ENCODE data around the gene FAM107B. TPM values are rescaled to one million over a fixed set of nuclear protein-coding genes. Genes with fewer than 3 reads are reported as not detected.
A peak's percentile ranks its signal among the peaks of the same experiment; 100 is the strongest.

FAM107B gene
- total RNA-seq, 4 donors from 2014 or later: 19.5 to 35.2 (median 25.6) TPM

DNA sequence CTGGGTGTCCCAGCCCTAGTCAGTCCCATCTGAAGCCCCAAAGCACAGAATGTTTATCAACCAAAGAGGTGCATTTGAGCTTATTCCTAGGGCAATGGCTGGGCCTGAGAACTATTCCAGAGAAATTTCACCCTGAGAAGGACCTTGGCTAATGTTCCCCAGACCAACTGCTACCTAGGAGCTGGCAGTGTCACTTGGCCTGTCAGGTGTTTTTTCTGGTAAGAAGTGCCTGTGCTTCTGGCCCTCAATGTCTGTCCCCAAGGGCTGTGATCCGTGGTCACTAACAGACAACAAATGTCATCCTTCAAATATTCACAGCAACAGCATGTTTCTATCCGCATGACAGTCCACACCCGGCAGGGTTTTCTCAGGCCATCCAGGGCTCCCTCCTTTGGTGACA is 234.6 kb downstream of the FAM107B start:
- TF ChIP-seq, protein P1, sequence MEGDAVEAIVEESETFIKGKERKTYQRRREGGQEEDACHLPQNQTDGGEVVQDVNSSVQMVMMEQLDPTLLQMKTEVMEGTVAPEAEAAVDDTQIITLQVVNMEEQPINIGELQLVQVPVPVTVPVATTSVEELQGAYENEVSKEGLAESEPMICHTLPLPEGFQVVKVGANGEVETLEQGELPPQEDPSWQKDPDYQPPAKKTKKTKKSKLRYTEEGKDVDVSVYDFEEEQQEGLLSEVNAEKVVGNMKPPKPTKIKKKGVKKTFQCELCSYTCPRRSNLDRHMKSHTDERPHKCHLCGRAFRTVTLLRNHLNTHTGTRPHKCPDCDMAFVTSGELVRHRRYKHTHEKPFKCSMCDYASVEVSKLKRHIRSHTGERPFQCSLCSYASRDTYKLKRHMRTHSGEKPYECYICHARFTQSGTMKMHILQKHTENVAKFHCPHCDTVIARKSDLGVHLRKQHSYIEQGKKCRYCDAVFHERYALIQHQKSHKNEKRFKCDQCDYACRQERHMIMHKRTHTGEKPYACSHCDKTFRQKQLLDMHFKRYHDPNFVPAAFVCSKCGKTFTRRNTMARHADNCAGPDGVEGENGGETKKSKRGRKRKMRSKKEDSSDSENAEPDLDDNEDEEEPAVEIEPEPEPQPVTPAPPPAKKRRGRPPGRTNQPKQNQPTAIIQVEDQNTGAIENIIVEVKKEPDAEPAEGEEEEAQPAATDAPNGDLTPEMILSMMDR (IDR thresholded peaks at IDR 0.05): no peak
- no peak for TF ChIP-seq POLR2AphosphoS5 (IDR thresholded peaks at IDR 0.05)
- TF ChIP-seq POLR2A (IDR thresholded peaks at IDR 0.05): no peak
- no peak for TF ChIP-seq EP300 (IDR thresholded peaks at IDR 0.05)
- Histone ChIP-seq H3K4me3 (no peak overlapping the region), H3K36me3 (no peaks in the 10 kb centered on the region), H3K27me3 (no peaks in the 10 kb centered on the region), H3K9me3 (no peaks in the 10 kb centered on the region), H3K4me1 (peaks cover 10% of the 10 kb centered on the region), H3K27ac (no peak overlapping the region)
- no peak for DNase-seq (ENCODE audit: low spot score in 2 of 2)
- 88% methylated on average over 3 of the region's 3 CpGs for WGBS

DNA sequence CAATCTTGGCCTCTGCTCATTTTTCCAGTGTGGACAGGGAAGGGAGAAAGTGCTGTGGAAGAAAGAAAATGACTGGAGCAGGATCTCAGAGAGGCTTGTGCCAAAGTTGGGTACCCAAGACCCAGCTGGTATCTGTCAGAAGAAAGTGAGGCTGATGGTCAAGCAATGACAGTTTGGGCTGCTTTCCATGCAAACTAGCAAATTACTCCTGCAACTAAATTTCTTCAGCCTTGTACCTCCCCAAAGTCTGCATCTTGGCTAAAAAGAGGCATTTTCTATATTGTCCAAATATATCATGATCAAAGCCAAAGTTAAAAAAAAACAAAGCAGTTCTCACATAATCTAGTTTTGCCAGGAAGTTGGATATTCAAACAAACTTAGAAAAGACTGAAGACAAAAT is 235.5 kb downstream of the FAM107B start:
- H3K4me3 ChIP-seq: no peak overlapping the region
- H3K27ac ChIP-seq: no peak overlapping the region
- TF ChIP-seq EP300 (IDR thresholded peaks at IDR 0.05) (no peak), POLR2AphosphoS5 (IDR thresholded peaks at IDR 0.05) (no peak), POLR2A (IDR thresholded peaks at IDR 0.05) (no peak)
- TF ChIP-seq, protein P1 (IDR thresholded peaks at IDR 0.05): no peak
- peaks cover 10% of the 10 kb centered on the region for H3K4me1 ChIP-seq
- no peak for DNase-seq (ENCODE audit: low spot score in 2 of 2)
- no peaks in the 10 kb centered on the region for H3K36me3 ChIP-seq
- H3K9me3 ChIP-seq: no peaks in the 10 kb centered on the region
- no peaks in the 10 kb centered on the region for H3K27me3 ChIP-seq

DNA sequence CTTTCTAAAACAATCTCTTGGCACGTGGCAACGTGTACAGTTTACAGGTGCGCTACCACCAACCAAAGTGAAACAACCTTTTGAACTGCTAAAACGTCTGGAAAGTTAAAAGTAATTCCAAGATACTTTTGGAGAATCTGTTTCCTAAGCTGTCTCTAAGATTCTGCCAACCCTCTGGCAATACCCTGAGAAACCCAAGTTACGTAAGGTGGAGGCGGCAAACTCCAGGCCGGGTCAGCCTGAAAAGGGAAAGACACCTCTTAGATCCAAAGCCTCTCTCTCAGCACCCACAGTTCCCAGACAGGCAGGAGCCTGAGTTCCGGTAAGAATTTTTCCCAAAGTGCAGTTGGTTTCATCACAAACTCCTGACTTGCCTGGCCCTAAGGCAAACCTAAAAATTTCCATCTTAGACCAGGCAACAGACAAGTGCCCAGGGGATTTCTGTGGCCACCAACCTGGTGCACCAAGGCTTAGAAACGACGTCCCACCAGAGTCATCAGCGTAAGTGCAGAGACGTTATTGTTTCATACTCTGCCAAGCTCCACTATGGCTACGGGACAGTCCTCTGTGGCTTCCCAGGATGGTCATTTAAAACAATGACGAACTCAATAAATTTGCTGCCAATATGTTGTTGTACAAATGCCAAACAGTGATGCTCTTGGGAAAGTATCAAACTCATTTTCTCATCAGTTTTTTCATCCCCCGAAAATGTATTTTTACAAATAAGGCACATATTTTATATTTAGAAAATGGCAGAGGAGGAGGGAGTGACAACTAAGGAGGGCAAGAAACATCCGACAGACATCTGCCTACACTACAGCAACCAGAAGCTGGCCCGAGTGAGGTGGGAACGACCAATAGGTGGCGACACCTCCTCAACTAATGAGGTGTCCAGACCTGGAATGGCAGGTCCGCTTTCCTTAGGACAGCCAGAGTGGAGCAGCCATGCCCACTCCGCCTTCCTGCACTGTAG is 238.2 kb downstream of the FAM107B start:
- 60% methylated on average over 20 of the region's 21 CpGs for WGBS
- Histone ChIP-seq H3K27me3 (no peaks in the 10 kb centered on the region), H3K9me3 (no peaks in the 10 kb centered on the region), H3K4me3 (no peak overlapping the region), H3K4me1 (peaks cover 5% of the 10 kb centered on the region), H3K36me3 (no peaks in the 10 kb centered on the region), H3K27ac (no peak overlapping the region)
- no peak for TF ChIP-seq POLR2AphosphoS5 (IDR thresholded peaks at IDR 0.05)
- TF ChIP-seq, protein P1 (IDR thresholded peaks at IDR 0.05): peak; percentile 18 to 43
- DNase-seq (ENCODE audit: low spot score in 2 of 2): peak in 1 of 2 donors; percentile 83

DNA sequence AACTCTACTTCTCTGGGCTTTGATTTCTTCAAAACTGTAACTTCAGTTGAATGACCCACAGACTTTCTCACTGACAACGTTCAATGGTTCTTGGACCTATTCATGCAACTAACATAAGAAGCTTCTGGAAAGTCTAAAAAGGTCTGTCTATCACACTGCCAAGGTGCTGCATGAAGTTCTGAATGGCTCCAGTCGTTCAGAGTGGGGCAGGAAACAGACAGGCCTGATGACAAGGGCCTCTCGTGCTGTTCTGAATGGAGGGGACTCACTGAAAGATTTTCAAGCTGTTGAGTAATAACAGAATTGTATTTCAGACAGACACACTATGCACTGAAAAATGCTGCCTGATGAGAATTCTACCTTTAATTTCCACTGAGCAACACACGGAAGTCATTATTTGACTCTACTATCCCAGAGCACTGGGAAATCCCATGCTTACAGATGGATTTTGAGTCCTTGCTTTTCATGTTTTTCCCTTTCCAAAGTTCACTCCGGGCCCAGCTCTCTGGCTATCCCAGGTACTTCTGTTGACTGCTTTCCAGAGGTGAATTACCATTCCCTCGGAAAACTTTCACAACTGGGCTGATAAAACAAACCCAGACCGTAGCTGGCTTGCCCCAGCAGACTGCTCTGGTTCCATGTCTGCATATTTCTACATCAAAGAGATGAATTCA is 239.1 kb downstream of the FAM107B start:
- H3K36me3 ChIP-seq: no peaks in the 10 kb centered on the region
- peaks cover 5% of the 10 kb centered on the region for H3K4me1 ChIP-seq
- no peak for DNase-seq (ENCODE audit: low spot score in 2 of 2)
- WGBS: 82% methylated on average over 7 of the region's 7 CpGs
- TF ChIP-seq POLR2AphosphoS5 (IDR thresholded peaks at IDR 0.05): no peak
- TF ChIP-seq, protein P1 (IDR thresholded peaks at IDR 0.05): no peak
- TF ChIP-seq POLR2A (IDR thresholded peaks at IDR 0.05): no peak
- no peak for TF ChIP-seq EP300 (IDR thresholded peaks at IDR 0.05)
- no peaks in the 10 kb centered on the region for H3K9me3 ChIP-seq
- no peak overlapping the region for H3K4me3 ChIP-seq
- no peak overlapping the region for H3K27ac ChIP-seq
- H3K27me3 ChIP-seq: no peaks in the 10 kb centered on the region

DNA sequence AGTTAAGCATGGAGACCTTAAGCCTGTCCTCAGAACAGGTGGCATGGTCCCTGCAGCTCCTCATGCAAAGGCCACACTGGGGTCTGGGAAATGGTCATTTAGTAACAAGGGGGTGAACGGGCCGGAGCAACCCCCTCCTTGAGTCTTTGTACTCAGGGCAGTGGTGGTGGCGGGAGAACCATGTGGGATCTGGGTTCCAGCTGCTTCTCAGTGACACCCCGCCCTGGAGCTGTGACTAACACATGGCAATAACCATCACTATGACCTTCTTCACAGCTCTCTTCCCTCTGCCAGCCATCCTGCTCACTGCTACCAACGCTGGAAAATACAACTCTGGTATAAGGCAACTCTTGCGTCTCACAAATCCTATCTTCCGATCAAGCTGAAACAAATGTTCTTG is 240.5 kb downstream of the FAM107B start:
- peaks cover 5% of the 10 kb centered on the region for H3K4me1 ChIP-seq
- DNase-seq (ENCODE audit: low spot score in 2 of 2): no peak
- no peaks in the 10 kb centered on the region for H3K27me3 ChIP-seq
- no peak overlapping the region for H3K4me3 ChIP-seq
- H3K27ac ChIP-seq: no peak overlapping the region
- TF ChIP-seq POLR2AphosphoS5 (IDR thresholded peaks at IDR 0.05) (no peak), EP300 (IDR thresholded peaks at IDR 0.05) (no peak)
- 85% methylated on average over 7 of the region's 7 CpGs for WGBS
- H3K9me3 ChIP-seq: no peaks in the 10 kb centered on the region
- H3K36me3 ChIP-seq: peaks cover 6% of the 10 kb centered on the region

All from suprapubic skin (tissue), 4 donors.